HG02885 (cell line): ENCODE results near the gene AK9.

ENCODE experiments used
- ATAC-seq: cut with Tn5 transposase; IDR thresholded peaks from one replicate; pipeline ENCODE4 v1.9.1; 2021; ENCODE audit warnings: mild to moderate bottlenecking; ENCODE audit not compliant: unreplicated experiment, poor library complexity

The AK9 gene

GRCh38 chr6:109485266-109485935 lies 205.6 kb downstream of the AK9 start:
- ATAC-seq, result no peak

GRCh38 chr6:109484122-109484521 lies 206.9 kb downstream of the AK9 start:
- ATAC-seq, result no peak

- no peak for ATAC-seq
Observed at GRCh38 chr6:109483735-109484057, 207.3 kb downstream of the AK9 start.

- ATAC-seq, result peak; percentile 87
Observed at GRCh38 chr6:109482905-109483734, 207.9 kb downstream of the AK9 start, which contains the start of gene ZBTB24. TSS of gene ZBTB24 (minus strand) at chr6:109483219. CDS start at chr6:109482026, 1,193 bp downstream.

GRCh38 chr6:109480993-109481480 lies 210.0 kb downstream of the AK9 start:
- no peak for ATAC-seq

- no peak for ATAC-seq
Observed at GRCh38 chr6:109478841-109479624, 212.0 kb downstream of the AK9 start.

GRCh38 chr6:109478222-109478805 lies 212.7 kb downstream of the AK9 start:
- ATAC-seq, result no peak

- ATAC-seq, result peak; percentile 36
Observed at GRCh38 chr6:109477725-109478124, 213.3 kb downstream of the AK9 start.

- no peak for ATAC-seq
Observed at GRCh38 chr6:109477184-109477583, 213.8 kb downstream of the AK9 start.

GRCh38 chr6:109475625-109476024 lies 215.4 kb downstream of the AK9 start:
- ATAC-seq, result no peak

- no peak for ATAC-seq
Observed at GRCh38 chr6:109474995-109475394, 216.0 kb downstream of the AK9 start.

- ATAC-seq, result no peak
Observed at GRCh38 chr6:109473120-109473519, 217.9 kb downstream of the AK9 start.

GRCh38 chr6:109472132-109472995 lies 218.6 kb downstream of the AK9 start:
- ATAC-seq, result peak; percentile 71

- no peak for ATAC-seq
Observed at GRCh38 chr6:109471105-109471810, 219.7 kb downstream of the AK9 start.

GRCh38 chr6:109469591-109470189 lies 221.3 kb downstream of the AK9 start:
- no peak for ATAC-seq

GRCh38 chr6:109467696-109468095 lies 223.3 kb downstream of the AK9 start:
- no peak for ATAC-seq

GRCh38 chr6:109466212-109466923 lies 224.6 kb downstream of the AK9 start:
- ATAC-seq, result no peak

- ATAC-seq, result no peak
Observed at GRCh38 chr6:109465772-109466171, 225.2 kb downstream of the AK9 start.
